ENCODE results near the gene C18orf32. TPM values are rescaled to one million over a fixed set of nuclear protein-coding genes. Genes with fewer than 3 reads are reported as not detected.
"Not testable (repeated sequence)": the region's sequence is repeated elsewhere in the genome, so short reads cannot be mapped to it uniquely, and the experiment has no call there.

Gene C18orf32
- total and polyA plus RNA-seq, 2 donors from 2014 or later, result 58.6 to 120 TPM

DNA sequence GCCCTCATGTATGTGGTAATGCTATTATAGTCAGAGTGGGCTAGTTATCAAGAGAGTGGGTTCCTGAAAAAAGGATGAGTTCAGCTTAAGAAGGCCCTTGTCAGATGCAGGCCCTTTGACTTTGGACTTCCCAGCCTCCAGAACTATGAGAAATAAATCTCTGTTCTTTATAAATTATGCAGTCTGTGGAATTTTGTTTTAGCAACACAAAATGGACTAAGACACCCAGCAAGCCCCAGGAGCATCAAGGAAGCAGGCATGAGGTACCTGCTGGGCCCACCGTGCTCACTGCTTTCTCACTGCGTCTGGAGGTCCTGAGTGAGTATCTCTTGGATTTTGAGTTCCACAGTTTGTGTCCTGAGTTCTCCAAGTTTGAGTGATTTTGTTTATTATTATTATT, 38.9 kb upstream of the C18orf32 start:
- no peak for DNase-seq
- H3K4me1 ChIP-seq (ENCODE audit: control insufficient read depth in 2 of 3, insufficient read depth in 2 of 3, low read depth in 1 of 3, low read length in 3 of 3), result no peaks in the 10 kb centered on the region

DNA sequence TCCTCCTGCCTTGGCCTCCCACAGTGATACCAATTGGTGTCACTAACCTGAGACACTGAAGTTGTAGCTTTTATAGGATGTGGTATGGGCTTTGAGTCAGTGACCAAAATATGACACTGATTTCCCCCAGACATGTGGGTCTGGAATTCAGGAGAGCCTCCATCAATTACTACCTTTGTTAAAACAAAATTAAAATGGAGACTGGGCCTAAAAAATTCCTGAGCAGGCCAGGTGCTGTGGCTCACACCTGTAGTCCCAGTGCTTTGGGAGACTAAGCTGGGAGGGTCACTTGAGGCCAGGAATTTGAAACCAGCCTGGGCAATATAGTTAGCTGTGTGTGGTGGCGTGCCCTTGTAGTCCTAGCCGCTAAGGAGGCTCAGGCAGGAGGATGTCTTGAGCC, 37.9 kb upstream of the C18orf32 start:
- H3K4me1 ChIP-seq (ENCODE audit: control insufficient read depth in 2 of 3, insufficient read depth in 2 of 3, low read depth in 1 of 3, low read length in 3 of 3), result no peaks in the 10 kb centered on the region
- TF ChIP-seq, protein P1, sequence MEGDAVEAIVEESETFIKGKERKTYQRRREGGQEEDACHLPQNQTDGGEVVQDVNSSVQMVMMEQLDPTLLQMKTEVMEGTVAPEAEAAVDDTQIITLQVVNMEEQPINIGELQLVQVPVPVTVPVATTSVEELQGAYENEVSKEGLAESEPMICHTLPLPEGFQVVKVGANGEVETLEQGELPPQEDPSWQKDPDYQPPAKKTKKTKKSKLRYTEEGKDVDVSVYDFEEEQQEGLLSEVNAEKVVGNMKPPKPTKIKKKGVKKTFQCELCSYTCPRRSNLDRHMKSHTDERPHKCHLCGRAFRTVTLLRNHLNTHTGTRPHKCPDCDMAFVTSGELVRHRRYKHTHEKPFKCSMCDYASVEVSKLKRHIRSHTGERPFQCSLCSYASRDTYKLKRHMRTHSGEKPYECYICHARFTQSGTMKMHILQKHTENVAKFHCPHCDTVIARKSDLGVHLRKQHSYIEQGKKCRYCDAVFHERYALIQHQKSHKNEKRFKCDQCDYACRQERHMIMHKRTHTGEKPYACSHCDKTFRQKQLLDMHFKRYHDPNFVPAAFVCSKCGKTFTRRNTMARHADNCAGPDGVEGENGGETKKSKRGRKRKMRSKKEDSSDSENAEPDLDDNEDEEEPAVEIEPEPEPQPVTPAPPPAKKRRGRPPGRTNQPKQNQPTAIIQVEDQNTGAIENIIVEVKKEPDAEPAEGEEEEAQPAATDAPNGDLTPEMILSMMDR (IDR thresholded peaks at IDR 0.05; ENCODE audit: borderline replicate concordance, extremely low read depth, insufficient read depth), result no peak
- no peak for FAIRE-seq
- no peaks in the 10 kb centered on the region for H3K36me3 ChIP-seq (ENCODE audit: control insufficient read depth in 2 of 3, insufficient read depth in 3 of 3, low read length in 3 of 3)
- no peak overlapping the region for H3K27ac ChIP-seq (ENCODE audit: low read depth in 2 of 2, low read length in 2 of 2)
- no peaks in the 10 kb centered on the region for H3K27me3 ChIP-seq (ENCODE audit: control insufficient read depth, insufficient read depth, low read length)
- H3K4me3 ChIP-seq (ENCODE audit: low read length in 3 of 3), result no peak overlapping the region
- H3K9me3 ChIP-seq (ENCODE audit: control insufficient read depth in 2 of 3, insufficient read depth in 1 of 3, low read length in 3 of 3), result no peaks in the 10 kb centered on the region
- H3K9ac ChIP-seq (ENCODE audit: low read length in 3 of 3), result no peak overlapping the region
- intact Hi-C loops (cut with DNase I), result no loop called here
- DNase-seq, result no peak

More for the DNA sequence above, 38.9 kb upstream of the C18orf32 start:
- Histone ChIP-seq H3K27me3 (ENCODE audit: control insufficient read depth, insufficient read depth, low read length) (no peaks in the 10 kb centered on the region), H3K9me3 (ENCODE audit: control insufficient read depth in 2 of 3, insufficient read depth in 1 of 3, low read length in 3 of 3) (no peaks in the 10 kb centered on the region), H3K9ac (ENCODE audit: low read length in 3 of 3) (no peak overlapping the region), H3K36me3 (ENCODE audit: control insufficient read depth in 2 of 3, insufficient read depth in 3 of 3, low read length in 3 of 3) (no peaks in the 10 kb centered on the region), H3K27ac (ENCODE audit: low read depth in 2 of 2, low read length in 2 of 2) (no peak overlapping the region), H3K4me3 (ENCODE audit: low read length in 3 of 3) (no peak overlapping the region)
- intact Hi-C loops (cut with DNase I), result no loop called here
- TF ChIP-seq, protein P1 (IDR thresholded peaks at IDR 0.05; ENCODE audit: borderline replicate concordance, extremely low read depth, insufficient read depth), result no peak
- no peak for FAIRE-seq

DNA sequence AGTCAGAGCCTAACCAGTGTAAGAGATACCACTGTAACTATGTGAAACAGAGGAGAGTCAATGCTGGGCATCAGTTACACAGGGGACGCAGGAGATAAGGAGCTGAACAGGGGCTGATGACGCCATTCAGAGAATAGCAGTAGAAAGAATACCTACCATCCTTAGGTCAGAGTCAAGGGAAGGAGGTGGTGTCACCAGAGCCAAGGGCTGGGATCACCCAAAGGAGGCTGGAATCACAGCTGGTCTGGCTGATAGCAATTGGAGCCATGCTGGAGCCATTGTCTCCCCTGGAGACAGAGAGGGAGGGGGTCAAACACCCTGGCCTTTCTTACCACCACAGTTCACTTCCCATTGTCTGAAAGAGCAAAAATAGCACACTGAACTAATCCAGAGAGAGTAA, 37.3 kb upstream of the C18orf32 start:
- Histone ChIP-seq H3K4me3 (ENCODE audit: low read length in 3 of 3) (no peak overlapping the region), H3K9me3 (ENCODE audit: control insufficient read depth in 2 of 3, insufficient read depth in 1 of 3, low read length in 3 of 3) (no peaks in the 10 kb centered on the region), H3K27me3 (ENCODE audit: control insufficient read depth, insufficient read depth, low read length) (no peaks in the 10 kb centered on the region), H3K27ac (ENCODE audit: low read depth in 2 of 2, low read length in 2 of 2) (no peak overlapping the region), H3K36me3 (ENCODE audit: control insufficient read depth in 2 of 3, insufficient read depth in 3 of 3, low read length in 3 of 3) (no peaks in the 10 kb centered on the region), H3K4me1 (ENCODE audit: control insufficient read depth in 2 of 3, insufficient read depth in 2 of 3, low read depth in 1 of 3, low read length in 3 of 3) (no peaks in the 10 kb centered on the region), H3K9ac (ENCODE audit: low read length in 3 of 3) (no peak overlapping the region)
- TF ChIP-seq, protein P1 (IDR thresholded peaks at IDR 0.05; ENCODE audit: borderline replicate concordance, extremely low read depth, insufficient read depth), result no peak
- FAIRE-seq (no peak), DNase-seq (no peak)
- intact Hi-C loops (cut with DNase I), result no loop called here

DNA sequence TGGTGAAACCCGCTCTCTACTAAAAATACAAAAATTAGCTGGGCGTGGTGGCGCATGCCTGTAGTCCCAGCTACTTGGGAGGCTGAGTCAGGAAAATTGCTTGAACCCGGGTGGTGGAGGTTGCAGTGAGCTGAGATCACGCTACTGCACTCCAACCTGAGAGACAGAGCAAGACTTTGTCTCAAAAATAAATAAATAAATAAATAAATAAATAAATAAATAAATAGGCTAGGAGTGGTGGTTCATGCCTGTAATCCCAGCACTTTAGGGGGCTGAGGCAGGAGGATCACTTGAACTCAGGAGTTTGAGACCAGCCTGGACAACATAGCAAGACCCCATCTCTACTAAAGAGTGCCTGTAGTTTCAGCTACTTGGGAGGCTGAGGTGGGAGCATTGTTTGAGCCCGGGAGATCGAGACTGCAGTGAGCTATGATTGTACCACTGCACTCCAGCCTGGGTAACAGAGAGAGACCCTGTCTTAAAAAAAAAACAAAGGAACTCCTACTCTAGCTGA, 36.6 kb upstream of the C18orf32 start:
- H3K4me1 ChIP-seq (ENCODE audit: control insufficient read depth in 2 of 3, insufficient read depth in 2 of 3, low read depth in 1 of 3, low read length in 3 of 3); H3K4me3 ChIP-seq (ENCODE audit: low read length in 3 of 3); H3K27ac ChIP-seq (ENCODE audit: low read depth in 2 of 2, low read length in 2 of 2); intact Hi-C loops (cut with DNase I); H3K36me3 ChIP-seq (ENCODE audit: control insufficient read depth in 2 of 3, insufficient read depth in 3 of 3, low read length in 3 of 3); DNase-seq; H3K9ac ChIP-seq (ENCODE audit: low read length in 3 of 3); H3K9me3 ChIP-seq (ENCODE audit: control insufficient read depth in 2 of 3, insufficient read depth in 1 of 3, low read length in 3 of 3); H3K27me3 ChIP-seq (ENCODE audit: control insufficient read depth, insufficient read depth, low read length); FAIRE-seq: not testable (repeated sequence)

Measured in kidney (tissue), 14 donors.